GM12873 (cell line): Measurements from ENCODE around the gene CMIP.

Source experiments
- TF ChIP-seq, protein P1 (sequence below): IDR thresholded peaks from 2 replicates; pipeline ENCODE4 v1.5.1; 2012; ENCODE audit warnings: low read depth, mild to moderate bottlenecking, moderate library complexity, low read length, control low read depth; ENCODE audit not compliant: insufficient read depth; ENCODE audit errors: missing control alignments

The CMIP gene

GRCh38 chr16:81486540-81487061 lies 42.0 kb downstream of the CMIP start:
- TF ChIP-seq, protein P1, sequence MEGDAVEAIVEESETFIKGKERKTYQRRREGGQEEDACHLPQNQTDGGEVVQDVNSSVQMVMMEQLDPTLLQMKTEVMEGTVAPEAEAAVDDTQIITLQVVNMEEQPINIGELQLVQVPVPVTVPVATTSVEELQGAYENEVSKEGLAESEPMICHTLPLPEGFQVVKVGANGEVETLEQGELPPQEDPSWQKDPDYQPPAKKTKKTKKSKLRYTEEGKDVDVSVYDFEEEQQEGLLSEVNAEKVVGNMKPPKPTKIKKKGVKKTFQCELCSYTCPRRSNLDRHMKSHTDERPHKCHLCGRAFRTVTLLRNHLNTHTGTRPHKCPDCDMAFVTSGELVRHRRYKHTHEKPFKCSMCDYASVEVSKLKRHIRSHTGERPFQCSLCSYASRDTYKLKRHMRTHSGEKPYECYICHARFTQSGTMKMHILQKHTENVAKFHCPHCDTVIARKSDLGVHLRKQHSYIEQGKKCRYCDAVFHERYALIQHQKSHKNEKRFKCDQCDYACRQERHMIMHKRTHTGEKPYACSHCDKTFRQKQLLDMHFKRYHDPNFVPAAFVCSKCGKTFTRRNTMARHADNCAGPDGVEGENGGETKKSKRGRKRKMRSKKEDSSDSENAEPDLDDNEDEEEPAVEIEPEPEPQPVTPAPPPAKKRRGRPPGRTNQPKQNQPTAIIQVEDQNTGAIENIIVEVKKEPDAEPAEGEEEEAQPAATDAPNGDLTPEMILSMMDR = no peak

DNA sequence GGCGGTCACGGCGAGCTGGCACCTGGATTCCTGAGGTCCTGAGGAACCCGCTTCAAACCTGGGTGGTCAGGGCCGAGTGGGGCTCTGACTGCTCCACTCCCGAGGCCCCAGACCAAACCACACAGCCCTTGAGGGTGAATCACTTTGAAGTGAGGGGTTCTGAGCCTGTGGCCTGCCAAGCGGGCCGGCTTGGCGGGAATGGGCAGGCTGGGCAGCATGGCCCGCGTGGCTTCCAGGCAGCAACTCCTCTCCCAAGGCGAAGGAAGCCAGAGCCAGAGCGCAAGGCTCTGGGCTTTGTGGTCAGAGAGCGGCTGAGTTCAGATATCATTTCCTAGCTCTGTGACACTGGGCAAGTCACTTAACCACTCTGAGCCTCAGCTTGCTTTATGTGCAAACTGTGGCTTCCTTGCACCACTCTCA lies 42.7 kb downstream of the CMIP start:
- TF ChIP-seq, protein P1 = no peak

DNA sequence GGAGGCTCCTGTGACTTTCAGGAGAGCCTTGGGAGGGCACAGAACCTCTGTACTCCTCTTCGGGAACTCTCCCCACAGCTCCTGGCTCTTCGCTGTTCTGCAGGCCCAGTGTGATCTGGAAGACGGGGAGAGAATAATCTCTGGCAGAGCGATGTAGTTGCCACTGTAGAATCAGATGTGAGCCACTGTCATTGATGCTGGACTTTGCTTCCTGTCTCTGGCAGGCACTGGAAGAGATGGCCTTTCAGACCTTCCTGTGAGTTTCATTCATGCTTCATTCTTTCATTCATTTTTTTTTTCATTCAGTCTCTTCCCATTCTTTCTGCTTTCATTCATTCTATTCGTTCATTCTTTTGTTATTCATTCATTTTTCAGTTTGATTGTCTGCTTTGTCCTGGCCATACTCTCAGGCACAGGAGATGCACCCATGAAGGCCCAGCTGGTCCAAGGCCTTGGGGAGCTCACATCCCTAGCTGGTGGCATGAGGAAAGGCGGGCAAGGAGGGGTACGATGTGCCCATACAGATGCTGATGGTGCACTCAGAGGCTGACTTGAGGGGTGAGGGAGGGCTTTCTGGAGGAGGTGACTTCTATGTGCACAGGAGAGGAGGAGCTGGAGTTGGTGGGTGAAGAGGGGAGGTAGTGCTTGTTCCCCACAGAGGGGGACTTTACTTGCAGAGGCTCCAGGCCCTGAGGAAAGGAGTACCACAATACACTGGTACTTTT lies 44.2 kb downstream of the CMIP start:
- TF ChIP-seq, protein P1 = no peak

- TF ChIP-seq, protein P1 = no peak
Observed at GRCh38 chr16:81489547-81490267, 45.1 kb downstream of the CMIP start.

GRCh38 chr16:81491541-81492188 lies 47.1 kb downstream of the CMIP start:
- TF ChIP-seq, protein P1 = no peak

DNA sequence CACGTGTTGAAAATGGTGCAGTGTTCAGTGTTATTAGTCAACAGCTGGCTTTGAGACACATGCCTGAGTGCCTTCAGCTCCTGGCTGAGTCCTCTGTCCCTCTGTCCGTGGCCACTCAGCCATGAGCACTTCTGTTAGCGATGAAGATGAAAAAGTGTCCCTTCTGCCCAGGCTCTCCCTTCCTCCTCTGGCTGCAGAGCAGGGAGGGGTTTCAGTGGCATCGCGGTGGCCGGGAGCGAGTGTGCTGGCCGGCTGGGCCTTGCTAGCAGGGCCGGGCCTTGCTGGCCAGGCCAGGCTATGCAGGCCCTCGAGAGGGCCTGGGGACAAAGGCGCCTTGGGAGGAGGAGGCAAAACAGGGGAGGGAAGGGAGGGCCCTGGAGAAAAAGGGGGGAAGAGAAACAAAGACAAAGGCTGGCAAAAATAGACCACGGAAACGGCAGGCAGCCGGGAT lies 47.7 kb downstream of the CMIP start:
- TF ChIP-seq, protein P1 = no peak
